Neural cell (in vitro differentiated cells): ENCODE measurements around the gene SULT1C3. TPM values are rescaled to one million over a fixed set of nuclear protein-coding genes. Genes with fewer than 3 reads are reported as not detected.

Source experiments
- H2AFZ ChIP-seq: fragments of 200-600, 300-800 bp; sonication (generic), shearing (Covaris generic); 2 replicates; pipeline ENCODE4 v1.6.0; 2014; ENCODE audit warnings: low read depth, mild to moderate bottlenecking, antibody characterized with exemption, low read length, moderate library complexity
- H3F3A ChIP-seq: fragments of 200-600 bp; shearing (Covaris generic); 2 replicates; pipeline ENCODE4 v1.6.1; 2016; ENCODE audit warnings: mild to moderate bottlenecking, moderate library complexity, mixed read lengths, antibody characterized with exemption, low read length; ENCODE audit not compliant: insufficient read depth, poor library complexity, severe bottlenecking
- H3K27ac ChIP-seq: fragments of 200-600, 300-800 bp; sonication (generic), shearing (Covaris generic); 2 replicates; pipeline ENCODE4 v1.5.1; 2014; ENCODE audit warnings: mild to moderate bottlenecking, low read length, moderate library complexity
- H3K27me3 ChIP-seq: fragments of 300-800, 200-600 bp; sonication (generic), shearing (Covaris generic); 2 replicates; pipeline ENCODE4 v1.6.0; 2014; ENCODE audit warnings: mild to moderate bottlenecking, low read depth, low read length, moderate library complexity; ENCODE audit not compliant: insufficient read depth
- H3K36me3 ChIP-seq: fragments of 300-800, 200-600 bp; sonication (generic), shearing (Covaris generic); 2 replicates; pipeline ENCODE4 v1.5.1; 2014; ENCODE audit warnings: mild to moderate bottlenecking, antibody characterized with exemption, low read length, moderate library complexity; ENCODE audit not compliant: insufficient read depth
- H3K4me2 ChIP-seq: fragments of 300-800, 200-600 bp; sonication (generic), shearing (Covaris generic); 2 replicates; pipeline ENCODE4 v1.6.0; 2014; ENCODE audit warnings: mild to moderate bottlenecking, low read length
- H3K4me3 ChIP-seq: fragments of 300-800, 200-600 bp; sonication (generic), shearing (Covaris generic); 2 replicates; pipeline ENCODE4 v1.5.1; 2014; ENCODE audit warnings: mild to moderate bottlenecking, low read length, moderate library complexity
- H3K79me2 ChIP-seq: fragments of 200-600 bp; shearing (Covaris generic); replicated peaks from 2 replicates; pipeline ENCODE4 v1.6.0; 2014; ENCODE audit warnings: mild to moderate bottlenecking, low read length, moderate library complexity; ENCODE audit not compliant: insufficient read depth
- H3K9ac ChIP-seq: fragments of 300-800, 200-600 bp; sonication (generic), shearing (Covaris generic); 2 replicates; pipeline ENCODE4 v1.6.1; 2016; ENCODE audit warnings: mild to moderate bottlenecking, low read length, mixed read lengths
- H3K9me2 ChIP-seq: fragments of 200-600 bp; shearing (Covaris generic); 2 replicates; pipeline ENCODE4 v1.6.1; 2016; ENCODE audit warnings: mild to moderate bottlenecking, low read length, mixed read lengths; ENCODE audit not compliant: insufficient read depth
- H3K9me3 ChIP-seq: fragments of 200-600, 300-800 bp; sonication (generic), shearing (Covaris generic); 2 replicates; pipeline ENCODE4 v1.6.1; 2016; ENCODE audit warnings: mild to moderate bottlenecking, mixed run types, low read length, moderate library complexity, mixed read lengths
- H4K20me1 ChIP-seq: fragments of 200-600 bp; shearing (Covaris generic); 2 replicates; pipeline ENCODE4 v1.6.1; 2016; ENCODE audit warnings: mild to moderate bottlenecking, mixed run types; ENCODE audit not compliant: insufficient read depth
- CTCF ChIP-seq: fragments of 450-650 bp; IDR thresholded peaks from 2 replicates; pipeline ENCODE4 v1.5.1; 2014; ENCODE audit warnings: antibody characterized with exemption, mild to moderate bottlenecking, moderate library complexity; ENCODE audit not compliant: poor library complexity, severe bottlenecking
- EP300 ChIP-seq: fragments of 450-650 bp; conservative IDR thresholded peaks from 2 replicates; pipeline ENCODE4 v1.6.1; 2014; ENCODE audit warnings: antibody characterized with exemption, mild to moderate bottlenecking, moderate library complexity; ENCODE audit not compliant: poor library complexity, severe bottlenecking
- EZH2 ChIP-seq: fragments of 200-600, 300-800 bp; shearing (Covaris generic), sonication (generic); IDR thresholded peaks from 2 replicates; pipeline ENCODE4 v1.6.1; 2014; ENCODE audit warnings: antibody characterized with exemption, low read length, borderline replicate concordance, mild to moderate bottlenecking; ENCODE audit not compliant: insufficient read depth, poor library complexity, severe bottlenecking
- MXI1 ChIP-seq: fragments of 450-650 bp; conservative IDR thresholded peaks from 2 replicates; pipeline ENCODE4 v1.6.1; 2014; ENCODE audit warnings: antibody characterized with exemption, mild to moderate bottlenecking; ENCODE audit not compliant: poor library complexity, severe bottlenecking
- POLR2AphosphoS5 ChIP-seq: IDR thresholded peaks from 2 replicates; pipeline ENCODE4 v1.6.1; 2012
- RAD21 ChIP-seq: fragments of 450-650 bp; conservative IDR thresholded peaks from 2 replicates; pipeline ENCODE4 v1.6.1; 2014; ENCODE audit warnings: antibody characterized with exemption, mild to moderate bottlenecking, moderate library complexity
- REST ChIP-seq: IDR thresholded peaks from 2 replicates; pipeline ENCODE4 v1.6.1; 2012; ENCODE audit warnings: borderline replicate concordance
- SMC3 ChIP-seq: fragments of 450-650 bp; conservative IDR thresholded peaks from 2 replicates; pipeline ENCODE4 v1.6.1; 2014; ENCODE audit warnings: antibody characterized with exemption, mild to moderate bottlenecking, moderate library complexity; ENCODE audit not compliant: poor library complexity
- TAF1 ChIP-seq: IDR thresholded peaks from 2 replicates; pipeline ENCODE4 v1.6.1; 2012; ENCODE audit warnings: low read depth
- polyA plus RNA-seq: library from polyadenylated mRNA; depleted of rRNA; stranded (reverse); fragments of >200 nt; gene quantifications from 2 replicates; pipeline ENCODE4 v1.2.3, GENCODE V29; 2014

Gene SULT1C3
- polyA plus RNA-seq, 1 donor from 2014 or later, result not detected

GRCh38 chr2:108305901-108306300, 66.1 kb downstream of the SULT1C3 start:
- no peak overlapping the region for H3K4me3 ChIP-seq
- H3K9me2 ChIP-seq, result no peaks in the 10 kb centered on the region
- no peak overlapping the region for H3K9ac ChIP-seq
- no peaks in the 10 kb centered on the region for H3K79me2 ChIP-seq
- H3K9me3 ChIP-seq, result no peaks in the 10 kb centered on the region
- no peak overlapping the region for H3K27ac ChIP-seq
- TF ChIP-seq CTCF (no peak), EZH2 (no peak), MXI1 (no peak), SMC3 (no peak), RAD21 (no peak), POLR2AphosphoS5 (no peak), REST (no peak), EP300 (no peak), TAF1 (no peak)
- no peaks in the 10 kb centered on the region for H3K36me3 ChIP-seq
- no peaks in the 10 kb centered on the region for H3K27me3 ChIP-seq
- H2AFZ ChIP-seq, result no peak overlapping the region
- no peak overlapping the region for H3K4me2 ChIP-seq
- H3F3A ChIP-seq, result no peaks in the 10 kb centered on the region
- no peaks in the 10 kb centered on the region for H4K20me1 ChIP-seq

- Histone ChIP-seq H4K20me1 (no peaks in the 10 kb centered on the region), H3K4me3 (no peak overlapping the region), H3K79me2 (no peaks in the 10 kb centered on the region), H3K9me2 (no peaks in the 10 kb centered on the region), H3K36me3 (no peaks in the 10 kb centered on the region), H3K4me2 (no peak overlapping the region), H2AFZ (no peak overlapping the region), H3K27ac (no peak overlapping the region), H3K9me3 (no peaks in the 10 kb centered on the region), H3F3A (no peaks in the 10 kb centered on the region), H3K9ac (no peak overlapping the region), H3K27me3 (no peaks in the 10 kb centered on the region)
- TF ChIP-seq SMC3 (no peak), CTCF (no peak), REST (no peak), EP300 (no peak), RAD21 (no peak), MXI1 (no peak), POLR2AphosphoS5 (no peak), EZH2 (no peak), TAF1 (no peak)
Measured at GRCh38 chr2:108309903-108310302, 70.1 kb downstream of the SULT1C3 start.
